ENCODE measurements around the gene SUGP1.

DNA sequence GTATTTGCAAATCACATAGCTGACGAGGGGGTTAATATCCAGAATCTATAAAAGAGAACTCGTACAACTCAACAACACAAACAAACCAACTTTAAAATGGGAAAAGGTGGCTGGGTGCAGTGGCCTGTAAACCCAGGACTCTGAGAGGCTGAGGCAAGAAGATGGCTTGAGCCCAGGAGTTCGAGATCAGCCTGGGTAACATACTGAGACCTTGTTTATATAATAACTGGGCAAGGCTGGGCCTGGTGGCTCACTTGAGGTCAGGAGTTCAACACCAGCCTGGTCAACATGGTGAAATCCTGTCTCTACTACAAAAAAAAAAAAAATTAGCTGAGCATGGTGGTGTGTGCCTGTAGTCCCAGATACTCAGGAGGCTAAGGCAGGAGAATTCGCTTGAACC is 25.4 kb downstream of the SUGP1 start:
- no peak for TF ChIP-seq GATA3 (IDR thresholded peaks at IDR 0.05; ENCODE audit: low read depth, low read length)
- TF ChIP-seq GATA2 (IDR thresholded peaks at IDR 0.05; ENCODE audit: low read depth, low read length), result no peak
